ENCODE data around the gene DPAGT1. TPM values are rescaled to one million over a fixed set of nuclear protein-coding genes. Genes with fewer than 3 reads are reported as not detected.

The DPAGT1 gene
- total RNA-seq, 3 donors from 2014 or later (not counting 1 experiment from before 2014, with no cell fraction given) = 20.5 to 28.5 (median 24.4) TPM

DNA sequence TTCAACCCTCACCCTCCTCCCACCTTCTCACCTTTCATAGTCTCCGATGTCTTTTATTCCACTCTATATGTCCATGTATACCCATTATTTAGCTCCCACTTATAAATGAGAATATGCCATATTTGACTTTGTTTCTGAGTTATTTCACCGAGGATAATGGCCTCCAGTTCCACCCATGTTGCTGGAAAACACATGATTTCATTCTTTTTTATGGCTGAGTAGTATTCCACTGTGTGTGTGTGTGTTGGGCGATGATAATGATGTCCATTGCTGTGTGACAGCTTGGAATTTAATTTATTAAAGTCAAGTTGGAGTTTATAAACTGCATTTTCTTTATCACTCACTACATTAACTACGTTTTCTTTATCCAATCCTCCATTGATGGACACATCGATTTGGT lies 16.6 kb upstream of the DPAGT1 start:
- peaks cover 26% of the 10 kb centered on the region for H3K36me3 ChIP-seq (ENCODE audit: control insufficient read depth, insufficient read depth, low read length)
- WGBS (ENCODE audit: insufficient coverage) = 99% methylated on average over 3 of the region's 5 CpGs
- no peaks in the 10 kb centered on the region for H3K27me3 Mint-ChIP-seq (ENCODE audit: low read depth in 2 of 2)
- H3K9me3 Mint-ChIP-seq = no peaks in the 10 kb centered on the region
- no peaks in the 10 kb centered on the region for H3K9me3 ChIP-seq (ENCODE audit: control insufficient read depth, insufficient read depth, low read length)
- DNase-seq (no peak), ATAC-seq (no peak)
- H3K27me3 ChIP-seq (ENCODE audit: control insufficient read depth, insufficient read depth, low read length) = no peaks in the 10 kb centered on the region
- H3K36me3 Mint-ChIP-seq = peaks cover 6% of the 10 kb centered on the region
- TF ChIP-seq, protein P1, sequence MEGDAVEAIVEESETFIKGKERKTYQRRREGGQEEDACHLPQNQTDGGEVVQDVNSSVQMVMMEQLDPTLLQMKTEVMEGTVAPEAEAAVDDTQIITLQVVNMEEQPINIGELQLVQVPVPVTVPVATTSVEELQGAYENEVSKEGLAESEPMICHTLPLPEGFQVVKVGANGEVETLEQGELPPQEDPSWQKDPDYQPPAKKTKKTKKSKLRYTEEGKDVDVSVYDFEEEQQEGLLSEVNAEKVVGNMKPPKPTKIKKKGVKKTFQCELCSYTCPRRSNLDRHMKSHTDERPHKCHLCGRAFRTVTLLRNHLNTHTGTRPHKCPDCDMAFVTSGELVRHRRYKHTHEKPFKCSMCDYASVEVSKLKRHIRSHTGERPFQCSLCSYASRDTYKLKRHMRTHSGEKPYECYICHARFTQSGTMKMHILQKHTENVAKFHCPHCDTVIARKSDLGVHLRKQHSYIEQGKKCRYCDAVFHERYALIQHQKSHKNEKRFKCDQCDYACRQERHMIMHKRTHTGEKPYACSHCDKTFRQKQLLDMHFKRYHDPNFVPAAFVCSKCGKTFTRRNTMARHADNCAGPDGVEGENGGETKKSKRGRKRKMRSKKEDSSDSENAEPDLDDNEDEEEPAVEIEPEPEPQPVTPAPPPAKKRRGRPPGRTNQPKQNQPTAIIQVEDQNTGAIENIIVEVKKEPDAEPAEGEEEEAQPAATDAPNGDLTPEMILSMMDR (IDR thresholded peaks at IDR 0.05) = no peak
- no peak overlapping the region for H3K4me3 ChIP-seq (ENCODE audit: low read length)
- peaks cover 31 to 37% of the 10 kb centered on the region in 2 donors for H3K4me1 Mint-ChIP-seq
- intact Hi-C loops (cut with micrococcal nuclease) = no loop called here
- H3K4me3 Mint-ChIP-seq = no peak overlapping the region
- H3K27ac Mint-ChIP-seq = no peak overlapping the region
- H3K27ac ChIP-seq (ENCODE audit: low read length) = no peak overlapping the region
- peaks cover 26% of the 10 kb centered on the region for H3K4me1 ChIP-seq (ENCODE audit: control insufficient read depth, insufficient read depth, low read length)

DNA sequence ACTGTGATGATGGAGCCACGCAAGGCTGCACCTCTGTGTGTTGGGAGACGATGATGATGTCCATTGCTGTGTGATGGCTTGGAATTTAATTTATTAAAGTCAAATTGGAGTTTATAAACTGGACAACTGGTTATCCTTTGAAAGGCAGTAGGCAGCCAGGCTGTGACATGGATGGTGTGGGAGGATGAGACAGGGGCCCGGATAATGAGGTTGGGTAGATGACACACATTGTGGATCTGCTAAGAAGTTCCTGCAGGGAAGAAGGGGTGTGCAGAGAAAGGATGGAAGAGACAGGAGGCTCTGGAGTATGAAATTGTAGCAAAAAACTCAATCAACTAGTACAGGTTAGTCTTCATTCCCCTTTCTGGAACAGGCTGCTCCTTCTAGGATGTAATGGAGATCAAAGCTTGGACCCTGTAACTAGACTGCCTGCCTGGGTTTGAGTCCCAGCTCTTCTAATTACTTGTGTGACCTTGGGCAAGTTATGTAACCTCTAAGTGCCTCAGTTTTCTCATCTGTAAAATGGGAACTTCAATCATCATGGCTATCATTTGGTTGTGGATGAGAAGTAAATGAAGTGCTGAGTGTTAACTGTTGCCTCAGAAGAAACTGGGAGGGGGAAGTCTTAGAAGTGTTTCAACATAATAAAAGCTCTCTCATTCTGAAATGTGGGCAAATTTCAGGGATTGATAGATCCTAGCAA lies 15.5 kb upstream of the DPAGT1 start:
- ATAC-seq (no peak), DNase-seq (no peak)
- no peak overlapping the region for H3K4me3 Mint-ChIP-seq
- no peak overlapping the region for H3K4me3 ChIP-seq (ENCODE audit: low read length)
- H3K27ac ChIP-seq (ENCODE audit: low read length) = no peak overlapping the region
- no peaks in the 10 kb centered on the region for H3K9me3 ChIP-seq (ENCODE audit: control insufficient read depth, insufficient read depth, low read length)
- no peaks in the 10 kb centered on the region for H3K27me3 ChIP-seq (ENCODE audit: control insufficient read depth, insufficient read depth, low read length)
- WGBS (ENCODE audit: insufficient coverage) = 95% methylated on average over 3 of the region's 3 CpGs
- intact Hi-C loops (cut with micrococcal nuclease) = no loop called here
- H3K27ac Mint-ChIP-seq = no peak overlapping the region
- H3K36me3 ChIP-seq (ENCODE audit: control insufficient read depth, insufficient read depth, low read length) = peaks cover 36% of the 10 kb centered on the region
- TF ChIP-seq, protein P1 (IDR thresholded peaks at IDR 0.05) = no peak
- H3K9me3 Mint-ChIP-seq = no peaks in the 10 kb centered on the region
- H3K27me3 Mint-ChIP-seq (ENCODE audit: low read depth in 2 of 2) = no peaks in the 10 kb centered on the region
- peaks cover 19% of the 10 kb centered on the region for H3K4me1 ChIP-seq (ENCODE audit: control insufficient read depth, insufficient read depth, low read length)
- peaks cover 6% of the 10 kb centered on the region for H3K36me3 Mint-ChIP-seq
- peaks cover 20 to 27% of the 10 kb centered on the region in 2 donors for H3K4me1 Mint-ChIP-seq

DNA sequence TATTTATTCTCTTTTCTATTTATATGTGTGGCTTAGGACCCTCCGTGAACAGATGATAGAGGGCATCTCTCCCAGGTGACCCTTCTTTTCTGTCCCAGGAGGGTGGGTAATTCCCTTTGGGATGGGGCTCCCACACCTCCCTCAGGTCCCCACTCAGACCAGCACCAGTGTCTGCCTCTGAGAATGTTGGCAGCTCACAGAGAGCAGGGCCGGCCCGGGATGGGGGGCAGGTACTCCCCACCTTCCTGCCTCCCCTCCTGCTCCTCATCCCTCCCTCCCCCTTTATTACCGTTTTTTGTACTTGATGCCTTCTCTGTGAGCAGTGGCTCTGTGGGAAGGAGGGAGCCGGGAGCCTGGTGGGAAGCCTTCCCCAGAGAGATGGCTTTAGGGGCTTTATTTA lies 14.9 kb upstream of the DPAGT1 start:
- H3K9me3 ChIP-seq (ENCODE audit: control insufficient read depth, insufficient read depth, low read length) = no peaks in the 10 kb centered on the region
- H3K27me3 ChIP-seq (ENCODE audit: control insufficient read depth, insufficient read depth, low read length) = no peaks in the 10 kb centered on the region
- TF ChIP-seq, protein P1 (IDR thresholded peaks at IDR 0.05) = no peak
- H3K36me3 Mint-ChIP-seq = peaks cover 6% of the 10 kb centered on the region
- no peak for ATAC-seq
- no peak overlapping the region for H3K4me3 Mint-ChIP-seq
- DNase-seq = no peak
- H3K4me1 Mint-ChIP-seq = peaks cover 14 to 21% of the 10 kb centered on the region in 2 donors
- no peaks in the 10 kb centered on the region for H3K9me3 Mint-ChIP-seq
- H3K27ac Mint-ChIP-seq = no peak overlapping the region
- no peak overlapping the region for H3K27ac ChIP-seq (ENCODE audit: low read length)
- H3K36me3 ChIP-seq (ENCODE audit: control insufficient read depth, insufficient read depth, low read length) = peaks cover 40% of the 10 kb centered on the region
- H3K4me1 ChIP-seq (ENCODE audit: control insufficient read depth, insufficient read depth, low read length) = peaks cover 13% of the 10 kb centered on the region
- WGBS (ENCODE audit: insufficient coverage) = 96% methylated on average over 5 of the region's 5 CpGs
- no peak overlapping the region for H3K4me3 ChIP-seq (ENCODE audit: low read length)
- no peaks in the 10 kb centered on the region for H3K27me3 Mint-ChIP-seq (ENCODE audit: low read depth in 2 of 2)
- intact Hi-C loops (cut with micrococcal nuclease) = no loop called here

DNA sequence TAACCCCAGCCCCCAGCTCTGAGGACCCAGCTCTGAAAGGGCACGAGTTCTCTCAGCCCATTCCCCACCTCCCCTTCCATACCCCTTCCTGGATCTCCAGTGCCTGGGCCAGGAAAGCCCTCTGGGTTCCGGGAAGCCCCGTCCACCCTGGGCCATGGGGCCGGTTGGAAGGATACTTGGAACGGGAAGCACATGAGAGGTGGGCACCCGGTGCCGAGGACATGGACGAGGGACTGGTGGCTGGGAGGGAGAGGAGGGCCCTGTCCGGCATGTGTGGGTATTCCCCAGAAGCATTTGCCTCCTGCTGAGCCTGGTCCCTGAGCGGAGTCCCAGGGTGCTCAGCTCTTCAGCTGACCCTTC lies 14.6 kb upstream of the DPAGT1 start:
- Mint-ChIP-seq H3K27ac (peak overlapping the region in 1 of 2 donors; percentile 63), H3K36me3 (peaks cover 6% of the 10 kb centered on the region)
- 96% methylated on average over 9 of the region's 10 CpGs for WGBS (ENCODE audit: insufficient coverage)

More for the DNA sequence above, 14.6 kb upstream of the DPAGT1 start:
- no peak for ATAC-seq
- Histone ChIP-seq H3K4me1 (ENCODE audit: control insufficient read depth, insufficient read depth, low read length) (peaks cover 13% of the 10 kb centered on the region), H3K36me3 (ENCODE audit: control insufficient read depth, insufficient read depth, low read length) (peaks cover 44% of the 10 kb centered on the region), H3K9me3 (ENCODE audit: control insufficient read depth, insufficient read depth, low read length) (no peaks in the 10 kb centered on the region), H3K4me3 (ENCODE audit: low read length) (no peak overlapping the region), H3K27ac (ENCODE audit: low read length) (no peak overlapping the region), H3K27me3 (ENCODE audit: control insufficient read depth, insufficient read depth, low read length) (no peaks in the 10 kb centered on the region)
- H3K9me3 Mint-ChIP-seq = no peaks in the 10 kb centered on the region
- no peaks in the 10 kb centered on the region for H3K27me3 Mint-ChIP-seq (ENCODE audit: low read depth in 2 of 2)
- DNase-seq = no peak
- TF ChIP-seq, protein P1 (IDR thresholded peaks at IDR 0.05) = no peak
- H3K4me3 Mint-ChIP-seq = no peak overlapping the region
- intact Hi-C loops (cut with micrococcal nuclease) = no loop called here
- H3K4me1 Mint-ChIP-seq = peaks cover 12 to 18% of the 10 kb centered on the region in 2 donors

All from natural killer cell (primary cell).